Effector CD8-positive, alpha-beta T cell (primary cell): ENCODE data around the gene TMEM165.

Source experiments
- DNase-seq: peaks from one replicate; lab custom pipeline; 2025; lab: John Stamatoyannopoulos, UW

TMEM165 gene

DNA sequence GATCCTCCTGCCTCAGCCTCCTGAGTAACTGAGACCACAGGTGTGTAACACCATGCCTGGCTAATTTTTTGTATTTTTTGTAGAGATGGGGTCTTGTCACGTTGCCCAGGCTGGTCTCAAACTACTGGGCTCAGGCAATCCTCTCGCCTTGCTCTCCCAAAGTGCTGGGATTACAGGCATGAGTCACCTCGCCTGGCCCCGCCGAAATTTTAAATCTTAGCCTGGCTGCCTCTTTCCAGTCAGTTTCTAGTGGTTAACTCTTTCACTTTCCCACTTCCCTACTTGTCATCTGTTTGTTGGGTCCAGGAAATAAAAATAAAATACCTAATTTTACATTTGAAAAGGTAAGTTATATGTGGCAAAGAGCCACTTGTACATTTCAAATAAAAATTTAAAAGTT lies 62.4 kb downstream of the TMEM165 start:
- DNase-seq = no peak

DNA sequence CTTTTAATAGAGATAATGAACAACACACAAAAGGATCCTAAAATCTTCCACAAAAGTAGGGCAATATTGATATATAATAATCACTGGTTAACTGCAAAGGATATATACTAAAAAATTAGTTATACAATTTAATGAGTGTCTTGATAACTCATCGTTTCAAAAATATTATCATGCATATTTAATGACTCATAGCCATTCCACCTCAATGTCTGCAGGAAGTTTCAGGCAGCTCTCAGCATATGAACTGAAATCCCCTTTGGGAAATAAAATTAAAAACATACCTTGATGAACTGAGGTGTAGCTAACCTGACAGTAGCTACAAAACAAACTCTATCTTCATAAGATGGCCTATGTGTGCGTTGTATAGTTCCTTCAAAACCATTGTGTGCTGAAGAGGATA lies 62.9 kb downstream of the TMEM165 start:
- no peak for DNase-seq

- no peak for DNase-seq
Measured at GRCh38 chr4:55466001-55466400, 70.2 kb downstream of the TMEM165 start.

DNA sequence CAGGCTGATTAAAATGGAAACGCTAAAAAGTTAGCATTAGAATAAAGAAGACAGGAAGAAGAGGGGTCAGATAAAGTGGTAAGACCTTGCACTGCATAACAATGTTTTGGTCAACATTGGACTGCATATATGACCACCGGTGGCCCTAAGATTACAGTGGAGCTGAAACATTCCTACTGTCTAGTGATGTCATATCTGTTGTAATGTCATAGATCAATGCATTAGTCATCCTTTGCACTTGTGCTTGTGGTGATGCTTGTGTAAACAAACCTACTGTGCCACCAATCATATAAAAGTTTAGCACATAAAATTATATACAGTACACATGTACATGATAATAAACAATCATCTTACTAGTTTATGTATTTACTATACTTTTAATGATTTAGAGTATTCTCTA lies 73.0 kb downstream of the TMEM165 start:
- DNase-seq = no peak

GRCh38 chr4:55469979-55470378 lies 74.2 kb downstream of the TMEM165 start:
- no peak for DNase-seq
